Esophagus muscularis mucosa (tissue), 4 donors: ENCODE results near the gene SFSWAP.

Experiments used
- CTCF ChIP-seq, 3 experiments: fragments of 200-600 bp in 2 of 3; fragments of 450-650 bp in 1 of 3; sonication (generic) in 2 of 3; IDR thresholded peaks; one replicate each; pipeline ENCODE4 v1.5.1; 2017 to 2019; ENCODE audit warnings: antibody characterized with exemption in 3 of 3, mild to moderate bottlenecking in 2 of 3, moderate library complexity in 1 of 3
- EP300 ChIP-seq: sonication (generic); formaldehyde crosslinking; IDR thresholded peaks from one replicate; pipeline ENCODE4 v1.6.1; 2017; ENCODE audit warnings: antibody characterized with exemption
- POLR2A ChIP-seq: fragments of 450-650 bp; IDR thresholded peaks from one replicate; pipeline ENCODE4 v1.6.1; 2017; ENCODE audit warnings: antibody characterized with exemption, moderate library complexity, mild to moderate bottlenecking, low read depth
- POLR2AphosphoS5 ChIP-seq, 2 donors: sonication (generic); formaldehyde crosslinking; IDR thresholded peaks; one replicate each; pipeline ENCODE4 v1.6.1; 2017; ENCODE audit warnings: antibody characterized with exemption in 2 of 2

- TF ChIP-seq POLR2A (no peak), CTCF (IDR thresholded peaks at IDR 0.05) (no peak), POLR2AphosphoS5 (IDR thresholded peaks at IDR 0.05) (no peak), EP300 (no peak)
These were observed 88.3 kb downstream of the SFSWAP start for GRCh38 chr12:131799195-131799594.
